SK-N-SH (cell line): ENCODE results near the gene POP7. TPM values are rescaled to one million over a fixed set of nuclear protein-coding genes. Genes with fewer than 3 reads are reported as not detected.

Source experiments
- CTCF ChIA-PET: fragments of 300-600, 350-600 bp; formaldehyde crosslinking; extraction: SDS; loops from one replicate; lab custom pipeline; 2021; lab: Yijun Ruan, JAX
- POLR2A ChIA-PET: fragments of 350-600 bp; sonication (Branson Sonifier 250); formaldehyde crosslinking; extraction: SDS; loops from one replicate; lab custom pipeline; 2020; ENCODE audit warnings: antibody characterized with exemption, inconsistent platforms; lab: Yijun Ruan, JAX
- DNase-seq: peaks from one replicate; pipeline ENCODE4 v3.0.0; 2012
- H2AFZ ChIP-seq: fragments of 200-600 bp; sonication (generic); 2 replicates; pipeline ENCODE4 v1.8.1; 2016; ENCODE audit warnings: antibody characterized with exemption, mild to moderate bottlenecking, low read depth
- H3F3A ChIP-seq: fragments of 200-600 bp; sonication (generic); replicated peaks from 2 replicates; pipeline ENCODE3; 2016; ENCODE audit warnings: antibody characterized with exemption, mild to moderate bottlenecking; ENCODE audit not compliant: insufficient read depth
- H3K27ac ChIP-seq, 2 experiments: fragments of 200-500 bp in 1 of 2; fragments of 200-600 bp in 1 of 2; sonication (Bioruptor generic) in 1 of 2; sonication (generic), shearing (Covaris generic) in 1 of 2; 2 replicates each; pipeline versions ENCODE4 v1.5.1 to v1.6.1; 2014 to 2016; ENCODE audit warnings: low read depth in 2 of 2, inconsistent platforms in 1 of 2, low read length in 1 of 2, mild to moderate bottlenecking in 1 of 2, mixed read lengths in 1 of 2
- H3K27me3 ChIP-seq: fragments of 200-600 bp; sonication (generic), shearing (Covaris generic); 2 replicates; pipeline ENCODE4 v1.6.1; 2016; ENCODE audit warnings: mixed run types; ENCODE audit not compliant: insufficient read depth
- H3K36me3 ChIP-seq, 2 experiments: fragments of 200-500 bp in 1 of 2; fragments of 200-600 bp in 1 of 2; sonication (Bioruptor generic) in 1 of 2; sonication (generic) in 1 of 2; replicated peaks in 1 of 2; 2 replicates each; pipeline versions ENCODE3 to v1.5.1; 2014 to 2016; ENCODE audit warnings: low read length in 1 of 2, mild to moderate bottlenecking in 1 of 2; ENCODE audit not compliant: insufficient read depth in 2 of 2, control insufficient read depth in 1 of 2
- H3K4me1 ChIP-seq, 2 experiments: fragments of 200-500 bp in 1 of 2; fragments of 200-600 bp in 1 of 2; sonication (Bioruptor generic) in 1 of 2; sonication (generic), shearing (Covaris generic) in 1 of 2; 2 replicates each; pipeline versions ENCODE4 v1.5.1 to v1.6.1; 2014 to 2016; ENCODE audit warnings: low read depth in 1 of 2, low read length in 1 of 2, mixed run types in 1 of 2; ENCODE audit not compliant: insufficient read depth in 2 of 2, control insufficient read depth in 1 of 2
- H3K4me2 ChIP-seq: fragments of 200-600 bp; sonication (generic), shearing (Covaris generic); 2 replicates; pipeline ENCODE4 v1.6.1; 2017; ENCODE audit warnings: mixed run types
- H3K4me3 ChIP-seq, 2 experiments: fragments of 200-500 bp in 1 of 2; fragments of 200-600 bp in 1 of 2; sonication (Bioruptor generic) in 1 of 2; sonication (generic), shearing (Covaris generic) in 1 of 2; 2 replicates each; pipeline versions ENCODE4 v1.5.1 to v1.8.1; 2014 to 2016; ENCODE audit warnings: low read depth in 2 of 2, inconsistent platforms in 1 of 2, low read length in 1 of 2, mild to moderate bottlenecking in 1 of 2, mixed read lengths in 1 of 2, moderate library complexity in 1 of 2
- H3K79me2 ChIP-seq: fragments of 200-600 bp; sonication (generic); 2 replicates; pipeline ENCODE4 v1.8.1; 2017; ENCODE audit warnings: mild to moderate bottlenecking; ENCODE audit not compliant: insufficient read depth
- H3K9ac ChIP-seq: fragments of 200-600 bp; sonication (generic); 2 replicates; pipeline ENCODE4 v1.6.1; 2017; ENCODE audit warnings: mixed run types
- H3K9me2 ChIP-seq: fragments of 200-600 bp; sonication (generic); 2 replicates; pipeline ENCODE4 v1.6.1; 2017; ENCODE audit warnings: mixed run types
- H3K9me3 ChIP-seq: fragments of 200-600 bp; sonication (generic); 2 replicates; pipeline ENCODE4 v1.6.1; 2017; ENCODE audit warnings: mixed run types, mild to moderate bottlenecking, moderate library complexity
- H4K20me1 ChIP-seq: fragments of 200-600 bp; sonication (generic); 2 replicates; pipeline ENCODE4 v1.6.1; 2017; ENCODE audit warnings: mild to moderate bottlenecking, mixed run types; ENCODE audit not compliant: insufficient read depth
- CHD2 ChIP-seq: fragments of 150-350 bp; IDR thresholded peaks from 2 replicates; pipeline ENCODE4 v1.6.1; 2018; ENCODE audit warnings: low read length; ENCODE audit not compliant: partially characterized antibody
- ELF1 ChIP-seq: IDR thresholded peaks from 2 replicates; pipeline ENCODE4 v1.4.0; 2012
- EZH2phosphoT487 ChIP-seq: fragments of 200-600 bp; sonication (generic); IDR thresholded peaks from 2 replicates; pipeline ENCODE4 v1.6.1; 2017; ENCODE audit warnings: low read depth, mixed run types, mild to moderate bottlenecking, antibody characterized with exemption, moderate library complexity, borderline replicate concordance
- FOXJ3 ChIP-seq: sonication (generic); formaldehyde crosslinking; IDR thresholded peaks from 2 replicates; pipeline ENCODE4 v1.5.1; 2020; ENCODE audit warnings: mild to moderate bottlenecking, missing genetic modification reagents
- FOXM1 ChIP-seq: IDR thresholded peaks from 2 replicates; pipeline ENCODE4 v1.4.0; 2012; ENCODE audit warnings: low read depth, mild to moderate bottlenecking
- GATA2 ChIP-seq: sonication (generic); formaldehyde crosslinking; IDR thresholded peaks from 2 replicates; pipeline ENCODE4 v1.5.0; 2020; ENCODE audit warnings: mild to moderate bottlenecking, missing genetic modification reagents
- MEF2A ChIP-seq: IDR thresholded peaks from 2 replicates; pipeline ENCODE4 v1.4.0; 2012; ENCODE audit warnings: low read depth, borderline replicate concordance
- MXI1 ChIP-seq: IDR thresholded peaks from 2 replicates; pipeline ENCODE4 v1.6.1; 2012; ENCODE audit warnings: mild to moderate bottlenecking, low read depth, low read length, improper control_type of control experiment
- NRF1 ChIP-seq: IDR thresholded peaks from 2 replicates; pipeline ENCODE4 v1.6.1; 2012; ENCODE audit warnings: low read depth, mild to moderate bottlenecking, low read length
- PBX3 ChIP-seq: IDR thresholded peaks from 2 replicates; pipeline ENCODE4; 2012
- RAD21 ChIP-seq: IDR thresholded peaks from 2 replicates; pipeline ENCODE4 v1.6.1; 2012; ENCODE audit warnings: mild to moderate bottlenecking, low read length
- REST ChIP-seq: IDR thresholded peaks from 2 replicates; pipeline ENCODE4 v1.6.1; 2012; ENCODE audit warnings: mild to moderate bottlenecking, low read depth, low read length, moderate library complexity
- RFX5 ChIP-seq: IDR thresholded peaks from 2 replicates; pipeline ENCODE4 v1.6.1; 2012; ENCODE audit warnings: mild to moderate bottlenecking, improper control_type of control experiment, low read length
- YY1 ChIP-seq: IDR thresholded peaks from 2 replicates; pipeline ENCODE4 v1.4.0; 2012; ENCODE audit warnings: low read depth, mild to moderate bottlenecking
- WGBS: methylation state at CpG from one replicate; pipeline ENCODE4 v1.1.6; 2017; ENCODE audit warnings: low lambda C conversion rate; 5-methylcytosine and 5-hydroxymethylcytosine counted together
- polyA plus RNA-seq, 3 experiments: library from polyadenylated mRNA; depleted of rRNA; stranded (reverse); fragments of >200 nt; gene quantifications; 2 replicates each; pipeline ENCODE4 v1.2.3, GENCODE V29; 2012
- TF ChIP-seq, protein P1 (sequence below): fragments of 200-600 bp; sonication (generic); IDR thresholded peaks from 2 replicates; pipeline ENCODE4 v1.6.1; 2017; ENCODE audit warnings: antibody characterized with exemption, mild to moderate bottlenecking, moderate library complexity

The POP7 gene
- polyA plus RNA-seq, 1 of the 3 experiments (the other 2 are of a cell fraction): 81.8 TPM

GRCh38 chr7:100685049-100685605, 20.8 kb upstream of the POP7 start:
- H3K36me3 ChIP-seq: peaks cover 21 to 91% of the 10 kb centered on the region in 2 experiments

GRCh38 chr7:100685631-100686145, 20.2 kb upstream of the POP7 start:
- peaks cover 26% of the 10 kb centered on the region for H3K79me2 ChIP-seq
- no peaks in the 10 kb centered on the region for H3K9me3 ChIP-seq
- no peak overlapping the region for H3K4me2 ChIP-seq
- no peak overlapping the region for H3K27ac ChIP-seq
- H3K4me1 ChIP-seq: no peaks in the 10 kb centered on the region; a peak in 1 of 4 replicates
- WGBS: 91% methylated on average over 17 of the region's 17 CpGs
- H3K9me2 ChIP-seq: no peaks in the 10 kb centered on the region
- no peak overlapping the region for H2AFZ ChIP-seq
- POLR2A ChIA-PET: no interaction called here
- no peak overlapping the region for H3K9ac ChIP-seq
- no peak for DNase-seq
- peaks cover 21 to 86% of the 10 kb centered on the region in 2 experiments for H3K36me3 ChIP-seq
- H3F3A ChIP-seq: peaks cover 20% of the 10 kb centered on the region
- no peak overlapping the region for H3K4me3 ChIP-seq
- TF ChIP-seq CHD2: no peak
- no peak for TF ChIP-seq FOXM1
- TF ChIP-seq EZH2phosphoT487: no peak
- no peak for TF ChIP-seq YY1
- TF ChIP-seq, protein P1, sequence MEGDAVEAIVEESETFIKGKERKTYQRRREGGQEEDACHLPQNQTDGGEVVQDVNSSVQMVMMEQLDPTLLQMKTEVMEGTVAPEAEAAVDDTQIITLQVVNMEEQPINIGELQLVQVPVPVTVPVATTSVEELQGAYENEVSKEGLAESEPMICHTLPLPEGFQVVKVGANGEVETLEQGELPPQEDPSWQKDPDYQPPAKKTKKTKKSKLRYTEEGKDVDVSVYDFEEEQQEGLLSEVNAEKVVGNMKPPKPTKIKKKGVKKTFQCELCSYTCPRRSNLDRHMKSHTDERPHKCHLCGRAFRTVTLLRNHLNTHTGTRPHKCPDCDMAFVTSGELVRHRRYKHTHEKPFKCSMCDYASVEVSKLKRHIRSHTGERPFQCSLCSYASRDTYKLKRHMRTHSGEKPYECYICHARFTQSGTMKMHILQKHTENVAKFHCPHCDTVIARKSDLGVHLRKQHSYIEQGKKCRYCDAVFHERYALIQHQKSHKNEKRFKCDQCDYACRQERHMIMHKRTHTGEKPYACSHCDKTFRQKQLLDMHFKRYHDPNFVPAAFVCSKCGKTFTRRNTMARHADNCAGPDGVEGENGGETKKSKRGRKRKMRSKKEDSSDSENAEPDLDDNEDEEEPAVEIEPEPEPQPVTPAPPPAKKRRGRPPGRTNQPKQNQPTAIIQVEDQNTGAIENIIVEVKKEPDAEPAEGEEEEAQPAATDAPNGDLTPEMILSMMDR: no peak
- no peak for TF ChIP-seq RAD21
- TF ChIP-seq MXI1: no peak
- no peak for TF ChIP-seq GATA2 (CRISPR knock-in tag)
- no peak for TF ChIP-seq MEF2A
- no peak for TF ChIP-seq PBX3
- TF ChIP-seq NRF1: no peak
- TF ChIP-seq RFX5: no peak
- H3K27me3 ChIP-seq: no peaks in the 10 kb centered on the region
- H4K20me1 ChIP-seq: peaks cover 35% of the 10 kb centered on the region
- CTCF ChIA-PET: interaction anchor here (1.0 to 3.5 kb wide), 8 partner anchors 8 to 203 kb away, joined by 3 to 23 read pairs (median 4); partner anchors contain the start of genes GIGYF1 and POP7

More at GRCh38 chr7:100685049-100685605, 20.8 kb upstream of the POP7 start:
- peaks cover 20% of the 10 kb centered on the region for H3K79me2 ChIP-seq
- 85% methylated on average over 13 of the region's 18 CpGs for WGBS
- peak; percentile 40 for DNase-seq
- no peaks in the 10 kb centered on the region for H3K27me3 ChIP-seq
- H3K9me3 ChIP-seq: no peaks in the 10 kb centered on the region
- POLR2A ChIA-PET: no interaction called here
- no peak overlapping the region for H3K4me3 ChIP-seq
- no peak overlapping the region for H3K9ac ChIP-seq
- no peaks in the 10 kb centered on the region for H3K9me2 ChIP-seq
- H2AFZ ChIP-seq: no peak overlapping the region
- H3K27ac ChIP-seq: no peak overlapping the region
- H4K20me1 ChIP-seq: peaks cover 34% of the 10 kb centered on the region
- TF ChIP-seq REST: no peak
- no peak for TF ChIP-seq FOXJ3
- no peak for TF ChIP-seq ELF1
- no peak for TF ChIP-seq YY1
- no peak for TF ChIP-seq GATA2 (CRISPR knock-in tag)
- H3F3A ChIP-seq: peaks cover 26% of the 10 kb centered on the region
- CTCF ChIA-PET: interaction anchor here (0.7 to 3.5 kb wide), 7 partner anchors 8 to 203 kb away, joined by 3 to 23 read pairs (median 4); partner anchors contain the start of genes GIGYF1, MOSPD3 and POP7
- no peaks in the 10 kb centered on the region; a peak in 1 of 4 replicates for H3K4me1 ChIP-seq
- no peak overlapping the region for H3K4me2 ChIP-seq
